ENCODE data around the gene SLC23A2. TPM values are rescaled to one million over a fixed set of nuclear protein-coding genes. Genes with fewer than 3 reads are reported as not detected.

SLC23A2 gene
- total RNA-seq, 1 experiment from 2014 or later, result 16.3 TPM

GRCh38 chr20:4953881-4954280 lies 47.4 kb downstream of the SLC23A2 start (continued):
- no peak for TF ChIP-seq REST (IDR thresholded peaks at IDR 0.05; ENCODE audit: low read depth)

DNA sequence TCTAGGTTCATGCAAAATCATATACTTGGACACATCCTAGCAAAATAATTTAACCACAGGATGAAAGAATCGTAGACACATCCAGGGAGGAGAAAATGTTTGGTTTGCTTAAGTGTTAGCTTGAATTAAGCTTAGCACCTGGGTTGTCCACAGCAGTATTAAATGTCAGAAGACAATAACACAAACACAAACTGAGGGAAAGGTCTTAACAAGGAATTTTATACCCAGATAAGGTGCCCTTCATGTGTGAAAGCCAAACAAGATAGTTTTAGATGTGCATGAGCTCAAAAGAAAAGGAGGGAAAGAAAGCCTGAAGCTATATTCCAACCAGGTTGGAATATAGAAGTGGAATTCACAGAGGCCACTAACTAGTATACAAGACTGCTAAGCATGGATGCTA lies 49.1 kb downstream of the SLC23A2 start:
- intact Hi-C loops (cut with micrococcal nuclease), result no loop called here

More for the DNA sequence above, 49.1 kb downstream of the SLC23A2 start:
- CTCF ChIA-PET, result interaction anchor here (0.7 kb wide), 1 partner anchor 9 kb away, joined by 4 read pairs; no protein-coding TSS in a partner anchor
- no TSS peak for BruUV-seq (replicated peaks)
- ATAC-seq, result no peak
- POLR2A ChIA-PET, result no interaction called here
- Histone ChIP-seq H3K4me2 (ENCODE audit: low read length) (no peak overlapping the region), H3K27ac (ENCODE audit: low read depth, low read length) (no peak overlapping the region), H4K20me1 (ENCODE audit: insufficient read depth) (no peaks in the 10 kb centered on the region), H3K4me1 (ENCODE audit: control insufficient read depth in 1 of 2, insufficient read depth in 2 of 2, low read length in 2 of 2) (peaks cover 0 to 10% of the 10 kb centered on the region in 2 experiments; a peak in 2 of 4 replicates), H3K4me3 (replicated peaks in 1 of 2; ENCODE audit: low read depth in 1 of 2, low read length in 2 of 2) (no peak overlapping the region), H3K79me2 (ENCODE audit: insufficient read depth, low read length) (peaks cover 17% of the 10 kb centered on the region), H3K9me3 (ENCODE audit: control insufficient read depth in 1 of 2, insufficient read depth in 1 of 2, low read depth in 1 of 2, low read length in 2 of 2) (peaks cover 0 to 5% of the 10 kb centered on the region in 2 experiments; a peak in 2 of 4 replicates), H3K27me3 (ENCODE audit: insufficient read depth, low read length) (no peaks in the 10 kb centered on the region), H3K36me3 (ENCODE audit: control insufficient read depth in 1 of 2, insufficient read depth in 2 of 2, low read length in 2 of 2) (peaks cover 0 to 7% of the 10 kb centered on the region in 2 experiments; a peak in 1 of 4 replicates), H3K9me2 (ENCODE audit: insufficient read depth) (no peaks in the 10 kb centered on the region), H2AFZ (ENCODE audit: low read depth, low read length, poor library complexity, severe bottlenecking) (no peak overlapping the region), H3K9ac (ENCODE audit: low read length) (no peak overlapping the region)
- RAD21 ChIA-PET (ENCODE audit: low non-redundant PET in 1 of 2, low total read pairs in 2 of 2, uncharacterized antibody in 2 of 2, unreplicated experiment in 2 of 2), result no interaction called here
- no peak for TF ChIP-seq SIN3A (IDR thresholded peaks at IDR 0.05; ENCODE audit: low read depth)
- TF ChIP-seq EZH2phosphoT487 (IDR thresholded peaks at IDR 0.05; ENCODE audit: borderline replicate concordance), result no peak
- TF ChIP-seq EZH2 (IDR thresholded peaks at IDR 0.05), result no peak
- no peak for TF ChIP-seq ZFX (IDR thresholded peaks at IDR 0.05)
- no peak for TF ChIP-seq RAD21 (IDR thresholded peaks at IDR 0.05; ENCODE audit: low read depth)
- no peak for TF ChIP-seq ZBTB33 (IDR thresholded peaks at IDR 0.05; ENCODE audit: extremely low read depth, insufficient replicate concordance, low read length)
- no peak for TF ChIP-seq ATF3 (IDR thresholded peaks at IDR 0.05)
- no peak for TF ChIP-seq TCF7L2 (IDR thresholded peaks at IDR 0.05; ENCODE audit: borderline replicate concordance, extremely low read depth, insufficient read depth, insufficient read length)
- TF ChIP-seq CBX3 (IDR thresholded peaks at IDR 0.05; ENCODE audit: low read depth), result no peak
- no peak for DNase-seq (ENCODE audit: low read depth, low spot score)
